GM19463 (cell line): Measurements from ENCODE around the gene GPX2.
"Not testable (repeated sequence)": the region's sequence is repeated elsewhere in the genome, so short reads cannot be mapped to it uniquely, and the experiment has no call there.

Experiments used
- ATAC-seq: cut with Tn5 transposase; IDR thresholded peaks from one replicate; pipeline ENCODE4 v1.9.1; 2021; ENCODE audit warnings: mild to moderate bottlenecking, moderate library complexity; ENCODE audit not compliant: unreplicated experiment

The GPX2 gene

DNA sequence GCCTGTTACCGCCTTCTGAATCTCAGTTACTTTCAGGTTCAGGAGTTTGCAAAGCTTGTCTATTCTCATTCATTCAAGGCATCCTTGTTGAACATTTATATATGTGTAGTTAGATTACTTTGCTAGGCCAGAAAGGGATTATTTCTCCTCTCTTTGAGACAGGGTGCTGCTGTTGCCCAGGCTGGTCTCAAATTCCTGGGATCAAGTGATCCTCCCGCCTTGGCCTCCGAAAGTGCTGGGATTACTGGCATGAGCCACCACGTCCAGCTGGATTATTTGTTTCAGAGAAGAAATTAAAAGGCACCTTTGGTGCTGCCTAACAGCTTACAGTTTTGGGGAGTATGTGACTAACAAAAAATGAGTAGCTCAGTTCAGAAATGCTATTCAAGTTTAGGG is 27.5 kb downstream of the GPX2 start:
- ATAC-seq: no peak

DNA sequence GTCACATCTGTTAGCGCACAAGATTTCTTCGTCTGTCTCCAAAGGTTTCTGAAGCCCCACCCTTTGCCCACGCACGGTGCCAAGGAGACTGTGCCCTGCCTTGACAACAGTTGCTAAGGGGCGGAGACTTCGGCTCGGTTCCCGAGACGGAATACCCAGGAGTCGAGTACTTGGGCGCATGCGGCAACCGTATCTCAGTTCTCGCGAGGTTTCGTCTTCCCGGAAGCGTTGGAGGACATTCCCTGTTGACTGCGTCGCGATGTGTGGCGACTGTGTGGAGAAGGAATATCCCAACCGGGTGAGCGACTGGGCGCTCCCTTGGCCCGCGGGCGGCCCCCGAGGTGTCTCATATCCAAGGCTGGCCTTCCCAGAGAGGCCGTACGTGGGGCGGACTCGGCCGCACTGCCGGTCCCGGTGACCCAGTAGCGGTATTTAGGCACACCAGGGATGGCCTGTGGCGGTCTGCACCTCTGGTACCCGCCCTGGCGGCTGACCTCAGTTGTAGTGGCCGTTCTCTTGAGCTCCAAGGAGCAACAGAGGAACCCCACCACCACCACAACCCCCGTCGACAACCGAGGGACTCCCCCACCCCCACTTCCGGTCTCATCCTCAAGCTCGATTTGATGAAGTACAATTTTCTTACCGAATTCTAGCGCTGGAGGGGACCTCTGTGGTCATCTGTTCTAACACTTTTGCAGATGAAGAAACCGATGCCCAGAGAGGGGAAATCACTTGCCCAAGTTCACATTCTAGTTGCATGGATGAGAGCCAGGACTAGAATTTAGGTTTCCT is 28.1 kb downstream of the GPX2 start, which contains the start of gene CHURC1:
Gene CHURC1 (plus strand): TSS at position 219 of the 792 bp plus-strand sequence. CDS start 41 bp downstream, at position 260.
- peak; percentile 99 for ATAC-seq

DNA sequence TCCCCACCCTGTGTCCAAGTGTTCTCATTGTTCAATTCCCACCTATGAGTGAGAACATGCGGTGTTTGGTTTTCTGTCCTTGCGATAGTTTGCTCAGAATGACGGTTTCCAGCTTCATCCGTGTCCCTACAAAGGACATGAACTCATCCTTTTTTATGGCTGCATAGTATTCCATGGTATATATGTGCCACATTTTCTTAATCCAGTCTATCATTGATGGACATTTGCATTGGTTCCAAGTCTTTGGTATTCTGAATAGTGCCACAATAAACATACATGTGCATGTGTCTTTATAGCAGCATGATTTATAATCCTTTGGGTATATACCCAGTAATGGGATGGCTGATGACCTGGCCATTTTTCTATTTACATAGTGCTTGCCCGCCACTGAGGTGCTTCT is 29.1 kb downstream of the GPX2 start:
- ATAC-seq: not testable (repeated sequence)

DNA sequence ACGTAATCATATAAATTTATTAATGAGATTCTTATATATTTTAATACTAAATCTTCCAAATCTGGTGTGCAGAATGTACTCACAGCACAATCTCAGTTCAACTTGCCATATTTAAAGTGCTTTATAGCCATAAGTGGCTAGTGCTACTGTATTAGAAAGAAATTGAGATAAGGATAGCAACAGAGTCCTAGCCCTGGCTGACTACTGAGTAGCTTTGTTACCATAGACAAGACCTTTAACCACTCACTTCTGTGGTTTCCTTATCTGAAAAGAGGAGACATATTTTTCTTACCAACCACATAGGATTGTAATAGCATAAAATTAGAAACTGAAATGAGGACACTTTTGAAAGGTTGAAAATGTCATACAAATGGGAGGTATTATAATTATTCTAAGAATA is 30.3 kb downstream of the GPX2 start:
- no peak for ATAC-seq

DNA sequence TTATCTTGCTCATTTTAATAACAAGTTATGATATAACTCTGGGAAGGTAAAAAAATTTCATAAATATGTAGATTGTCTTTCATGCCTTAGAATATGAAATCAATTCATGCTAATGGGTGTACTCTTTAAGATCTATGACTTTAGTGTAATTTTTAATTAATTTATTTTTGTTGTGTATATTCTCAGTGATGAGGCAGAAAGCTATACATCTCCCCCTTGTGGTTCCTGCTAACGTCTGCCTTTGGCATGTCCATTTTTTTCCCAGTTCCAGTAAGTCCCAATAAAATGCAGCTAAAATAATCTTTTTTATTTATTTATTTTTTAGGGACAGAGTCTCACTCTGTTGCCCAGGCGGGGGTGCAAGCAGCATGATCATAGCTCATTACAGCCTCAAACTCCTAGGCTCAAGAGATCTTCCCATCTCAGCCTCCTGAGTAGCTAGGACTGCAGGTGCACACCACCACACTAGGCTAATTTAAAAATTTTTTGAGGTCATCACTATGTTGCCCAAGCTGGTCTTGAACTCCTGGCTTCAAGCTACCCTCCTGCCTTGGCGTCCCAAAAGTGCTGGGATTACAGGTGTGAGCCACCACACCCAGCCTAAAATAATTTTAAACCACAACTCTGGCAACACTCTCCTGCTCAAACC is 31.6 kb downstream of the GPX2 start:
- ATAC-seq: no peak

DNA sequence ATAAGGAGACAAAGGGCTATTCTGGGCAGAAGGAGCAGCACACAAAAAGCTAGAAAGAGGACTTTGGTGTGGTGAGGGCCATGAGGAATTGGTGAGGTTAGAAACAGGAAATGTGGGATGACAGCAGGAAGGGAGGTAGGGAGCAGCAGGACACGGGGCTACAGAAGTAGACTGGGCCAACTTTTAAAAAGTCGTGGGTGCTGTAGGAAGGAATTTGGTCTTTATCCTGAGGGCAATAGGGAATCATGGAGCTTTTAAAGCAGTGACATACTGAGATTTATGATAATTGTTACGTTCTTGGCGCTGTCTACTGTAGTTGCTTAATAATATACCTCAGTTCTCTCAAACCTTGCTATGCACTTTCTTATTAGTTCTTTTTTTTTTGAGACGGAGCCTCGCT is 36.5 kb downstream of the GPX2 start:
- no peak for ATAC-seq

DNA sequence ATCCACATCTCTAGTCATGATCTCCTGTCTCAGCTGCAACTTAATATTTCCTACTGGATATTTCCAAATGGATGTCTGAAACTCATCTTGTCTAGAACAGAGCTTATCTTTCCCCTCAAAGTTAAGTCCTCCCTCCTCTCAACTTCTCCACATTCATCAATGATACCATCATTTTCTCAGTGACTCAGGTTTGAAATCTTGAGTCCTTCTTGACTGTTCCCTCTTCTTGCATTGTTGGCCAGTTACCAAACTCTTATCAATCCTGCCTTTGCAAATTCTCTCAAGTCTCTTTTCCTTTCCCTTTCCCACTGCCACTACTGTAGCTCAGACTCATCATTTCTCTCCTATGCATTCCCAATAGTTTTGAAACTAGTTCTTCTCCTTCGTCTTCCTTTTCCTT is 42.6 kb downstream of the GPX2 start:
- no peak for ATAC-seq

DNA sequence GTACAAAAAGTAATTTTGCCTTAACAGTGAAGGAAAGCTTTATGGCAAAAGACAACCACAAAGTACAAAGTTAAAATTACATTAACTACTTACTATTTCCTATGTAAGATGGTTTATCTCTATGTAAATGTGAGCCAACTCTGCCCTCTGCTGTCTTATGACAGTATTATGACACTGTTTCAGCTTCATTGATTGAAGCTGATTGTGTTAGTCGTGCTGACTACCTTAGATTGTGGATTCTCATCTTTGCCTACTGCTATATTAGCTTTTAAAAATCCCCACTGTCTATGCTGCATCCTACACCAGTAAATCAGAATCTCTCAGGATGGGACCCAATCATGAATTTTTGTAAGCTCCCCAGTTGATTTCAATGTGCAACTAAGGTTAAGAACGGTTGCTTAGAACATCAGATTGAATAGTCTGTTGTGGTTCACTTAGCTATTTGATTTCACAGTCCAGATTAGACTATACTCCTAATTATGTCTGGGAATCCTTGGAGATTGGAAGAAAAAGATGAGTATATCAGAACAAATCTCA is 50.6 kb downstream of the GPX2 start:
- no peak for ATAC-seq

DNA sequence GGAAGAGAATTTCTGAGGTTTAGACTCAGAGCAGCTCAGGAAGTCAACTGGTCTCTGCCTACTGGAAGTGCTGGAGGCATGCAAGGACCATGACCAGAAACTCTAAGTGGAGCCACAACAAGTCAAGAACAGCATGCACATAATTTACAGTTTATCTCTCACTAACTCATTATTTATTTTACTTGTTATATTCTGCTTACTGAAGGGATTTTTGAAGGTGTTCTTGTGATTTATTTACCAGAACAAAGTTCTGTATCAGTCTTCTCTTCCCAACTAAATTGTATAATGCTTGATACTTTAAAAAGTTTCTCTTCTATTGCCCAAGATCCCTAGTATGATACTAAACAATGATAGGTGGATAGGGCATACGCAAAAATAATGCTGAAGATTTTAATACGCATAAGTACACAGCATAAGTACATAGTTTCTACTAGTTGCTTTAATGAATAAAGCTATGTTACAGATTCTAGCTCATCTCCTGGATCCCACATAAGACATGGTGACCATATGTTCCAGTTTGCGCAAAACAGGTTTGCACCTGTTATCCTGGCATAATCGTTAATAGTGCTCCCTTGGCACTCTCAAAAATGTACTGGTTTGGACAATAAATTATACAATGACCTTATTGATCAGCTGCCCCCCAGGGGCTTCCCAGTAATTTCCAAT is 51.2 kb downstream of the GPX2 start:
- ATAC-seq: no peak

DNA sequence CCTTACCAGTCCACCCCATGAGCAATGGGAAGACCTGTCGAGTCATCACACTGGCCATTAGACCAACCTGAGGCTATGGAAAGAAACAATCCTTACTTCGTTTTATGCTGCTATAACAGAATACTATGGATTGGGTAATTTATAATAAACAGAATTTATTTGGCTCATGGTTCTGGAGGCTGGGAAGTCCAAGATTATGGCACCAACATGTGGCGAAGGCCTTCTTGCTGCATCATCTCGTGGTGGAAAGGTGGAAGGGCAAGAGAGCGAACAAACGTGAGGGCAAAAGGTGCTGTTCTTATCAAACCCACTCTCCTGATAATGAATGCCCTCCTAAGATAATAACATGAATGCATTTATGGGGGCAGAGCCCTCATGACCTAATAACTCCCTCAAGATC is 53.2 kb downstream of the GPX2 start:
- ATAC-seq: no peak
